ENCODE data around the gene CCDC27. TPM values are rescaled to one million over a fixed set of nuclear protein-coding genes. Genes with fewer than 3 reads are reported as not detected.

CCDC27 gene
- total and polyA plus RNA-seq, 2 of the 13 experiments (the other 11 are each of a cell fraction or from before 2014, with no cell fraction given), result not detected

DNA sequence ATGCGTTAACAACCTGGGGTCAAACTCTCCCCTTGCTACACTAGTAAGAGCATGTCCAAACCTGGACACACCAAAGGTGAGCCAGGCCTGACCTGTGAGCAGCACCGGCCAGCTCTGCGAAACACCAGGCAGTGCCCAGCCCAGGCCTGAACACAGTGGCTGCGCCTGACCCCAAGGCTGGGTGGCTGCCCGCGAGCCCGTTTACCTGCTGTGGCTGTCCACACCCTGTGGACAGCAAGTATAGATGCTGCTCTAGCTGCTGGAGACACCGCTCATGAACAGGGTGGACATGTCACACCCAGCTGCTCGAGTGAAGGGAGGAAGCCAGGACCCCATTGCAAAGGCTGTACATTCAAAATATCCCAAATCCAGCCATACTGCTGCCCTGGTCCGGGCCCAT lies 7.6 kb upstream of the CCDC27 start:
- Histone ChIP-seq H3K4me2 (ENCODE audit: low read depth, low read length) (peak overlapping the region; percentile 85; the same call in 1 of the 2 replicates), H3K4me3 (replicated peaks in 1 of 3; ENCODE audit: insufficient read depth in 1 of 3, low read depth in 2 of 3, low read length in 3 of 3) (no peak overlapping the region), H3K9me3 (ENCODE audit: low read length) (no peaks in the 10 kb centered on the region), H3K4me1 (ENCODE audit: insufficient read depth, low read length) (peaks cover 31% of the 10 kb centered on the region), H3K9ac (ENCODE audit: insufficient read depth, low read depth, low read length) (0 out of 2 replicates have a peak overlapping the region, but pooled peaks have one; percentile 22), H3K79me2 (ENCODE audit: insufficient read depth, low read length) (peaks cover 6% of the 10 kb centered on the region), H3K36me3 (replicated peaks in 1 of 2; ENCODE audit: control insufficient read depth in 1 of 2, insufficient read depth in 2 of 2, low read length in 2 of 2) (peaks cover 3 to 32% of the 10 kb centered on the region in 2 experiments; a peak in 4 of 5 replicates), H3K27ac (ENCODE audit: extremely low read length, insufficient read depth, low read length) (no peak overlapping the region), H2AFZ (ENCODE audit: low read length) (no peak overlapping the region), H4K20me1 (ENCODE audit: insufficient read depth, low read length) (no peaks in the 10 kb centered on the region), H3K27me3 (ENCODE audit: control insufficient read depth in 1 of 2, insufficient read depth in 2 of 2, low read length in 2 of 2) (peaks cover 0 to 3% of the 10 kb centered on the region in 2 experiments; a peak in 2 of 5 replicates)
- in situ Hi-C loops (cut with HindIII; ENCODE audit: extremely low pct_ligation_motif_present, low pct_unique_long_range_greater_than_20kb) (no loop called here), intact Hi-C loops (cut with micrococcal nuclease; ENCODE audit: unreplicated experiment) (no loop called here)
- ChIA-PET CTCF (ENCODE audit: low intra/inter-chr PET ratio, low total read pairs) (no interaction called here), POLR2A (no interaction called here)
- no TSS peak for BruUV-seq (replicated peaks)
- ATAC-seq (no peak), DNase-seq (ENCODE audit: low spot score) (no peak), FAIRE-seq (no peak)
- WGBS (ENCODE audit: low lambda C conversion rate), result 95% methylated on average over 8 of the region's 10 CpGs
- TF ChIP-seq, protein P1, sequence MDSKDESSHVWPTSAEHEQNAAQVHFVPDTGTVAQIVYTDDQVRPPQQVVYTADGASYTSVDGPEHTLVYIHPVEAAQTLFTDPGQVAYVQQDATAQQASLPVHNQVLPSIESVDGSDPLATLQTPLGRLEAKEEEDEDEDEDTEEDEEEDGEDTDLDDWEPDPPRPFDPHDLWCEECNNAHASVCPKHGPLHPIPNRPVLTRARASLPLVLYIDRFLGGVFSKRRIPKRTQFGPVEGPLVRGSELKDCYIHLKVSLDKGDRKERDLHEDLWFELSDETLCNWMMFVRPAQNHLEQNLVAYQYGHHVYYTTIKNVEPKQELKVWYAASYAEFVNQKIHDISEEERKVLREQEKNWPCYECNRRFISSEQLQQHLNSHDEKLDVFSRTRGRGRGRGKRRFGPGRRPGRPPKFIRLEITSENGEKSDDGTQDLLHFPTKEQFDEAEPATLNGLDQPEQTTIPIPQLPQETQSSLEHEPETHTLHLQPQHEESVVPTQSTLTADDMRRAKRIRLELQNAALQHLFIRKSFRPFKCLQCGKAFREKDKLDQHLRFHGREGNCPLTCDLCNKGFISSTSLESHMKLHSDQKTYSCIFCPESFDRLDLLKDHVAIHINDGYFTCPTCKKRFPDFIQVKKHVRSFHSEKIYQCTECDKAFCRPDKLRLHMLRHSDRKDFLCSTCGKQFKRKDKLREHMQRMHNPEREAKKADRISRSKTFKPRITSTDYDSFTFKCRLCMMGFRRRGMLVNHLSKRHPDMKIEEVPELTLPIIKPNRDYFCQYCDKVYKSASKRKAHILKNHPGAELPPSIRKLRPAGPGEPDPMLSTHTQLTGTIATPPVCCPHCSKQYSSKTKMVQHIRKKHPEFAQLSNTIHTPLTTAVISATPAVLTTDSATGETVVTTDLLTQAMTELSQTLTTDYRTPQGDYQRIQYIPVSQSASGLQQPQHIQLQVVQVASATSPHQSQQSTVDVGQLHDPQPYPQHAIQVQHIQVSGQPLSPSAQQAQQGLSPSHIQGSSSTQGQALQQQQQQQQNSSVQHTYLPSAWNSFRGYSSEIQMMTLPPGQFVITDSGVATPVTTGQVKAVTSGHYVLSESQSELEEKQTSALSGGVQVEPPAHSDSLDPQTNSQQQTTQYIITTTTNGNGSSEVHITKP (CRISPR knock-in tag; IDR thresholded peaks at IDR 0.05; ENCODE audit: low read depth), result no peak
- TF ChIP-seq PAX8 (CRISPR knock-in tag; IDR thresholded peaks at IDR 0.05; ENCODE audit: borderline replicate concordance), result no peak
- TF ChIP-seq RBFOX2 (IDR thresholded peaks at IDR 0.05; ENCODE audit: low read depth, low read length), result 0 out of 2 replicates have a peak, but pooled peaks have one; percentile 19
- TF ChIP-seq ZNF44 (CRISPR knock-in tag; IDR thresholded peaks at IDR 0.05), result no peak
- no peak for TF ChIP-seq CREM (IDR thresholded peaks at IDR 0.05)
- no peak for TF ChIP-seq CREM (CRISPR knock-in tag; IDR thresholded peaks at IDR 0.05)
- no peak for TF ChIP-seq TBX3 (IDR thresholded peaks at IDR 0.05; ENCODE audit: borderline replicate concordance)
- TF ChIP-seq, protein P2, sequence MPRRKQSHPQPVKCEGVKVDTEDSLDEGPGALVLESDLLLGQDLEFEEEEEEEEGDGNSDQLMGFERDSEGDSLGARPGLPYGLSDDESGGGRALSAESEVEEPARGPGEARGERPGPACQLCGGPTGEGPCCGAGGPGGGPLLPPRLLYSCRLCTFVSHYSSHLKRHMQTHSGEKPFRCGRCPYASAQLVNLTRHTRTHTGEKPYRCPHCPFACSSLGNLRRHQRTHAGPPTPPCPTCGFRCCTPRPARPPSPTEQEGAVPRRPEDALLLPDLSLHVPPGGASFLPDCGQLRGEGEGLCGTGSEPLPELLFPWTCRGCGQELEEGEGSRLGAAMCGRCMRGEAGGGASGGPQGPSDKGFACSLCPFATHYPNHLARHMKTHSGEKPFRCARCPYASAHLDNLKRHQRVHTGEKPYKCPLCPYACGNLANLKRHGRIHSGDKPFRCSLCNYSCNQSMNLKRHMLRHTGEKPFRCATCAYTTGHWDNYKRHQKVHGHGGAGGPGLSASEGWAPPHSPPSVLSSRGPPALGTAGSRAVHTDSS (CRISPR knock-in tag; conservative IDR thresholded peaks at IDR 0.05), result no peak
- TF ChIP-seq, protein P3, sequence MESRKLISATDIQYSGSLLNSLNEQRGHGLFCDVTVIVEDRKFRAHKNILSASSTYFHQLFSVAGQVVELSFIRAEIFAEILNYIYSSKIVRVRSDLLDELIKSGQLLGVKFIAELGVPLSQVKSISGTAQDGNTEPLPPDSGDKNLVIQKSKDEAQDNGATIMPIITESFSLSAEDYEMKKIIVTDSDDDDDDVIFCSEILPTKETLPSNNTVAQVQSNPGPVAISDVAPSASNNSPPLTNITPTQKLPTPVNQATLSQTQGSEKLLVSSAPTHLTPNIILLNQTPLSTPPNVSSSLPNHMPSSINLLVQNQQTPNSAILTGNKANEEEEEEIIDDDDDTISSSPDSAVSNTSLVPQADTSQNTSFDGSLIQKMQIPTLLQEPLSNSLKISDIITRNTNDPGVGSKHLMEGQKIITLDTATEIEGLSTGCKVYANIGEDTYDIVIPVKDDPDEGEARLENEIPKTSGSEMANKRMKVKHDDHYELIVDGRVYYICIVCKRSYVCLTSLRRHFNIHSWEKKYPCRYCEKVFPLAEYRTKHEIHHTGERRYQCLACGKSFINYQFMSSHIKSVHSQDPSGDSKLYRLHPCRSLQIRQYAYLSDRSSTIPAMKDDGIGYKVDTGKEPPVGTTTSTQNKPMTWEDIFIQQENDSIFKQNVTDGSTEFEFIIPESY (CRISPR knock-in tag; IDR thresholded peaks at IDR 0.05), result peak; percentile 40; the same call in 1 of the 2 replicates
- TF ChIP-seq AGO1 (IDR thresholded peaks at IDR 0.05; ENCODE audit: low read depth, low read length, poor library complexity, severe bottlenecking), result no peak
